SW480 (cell line): ENCODE results near the gene SLC34A2.

Experiments used
- DNase-seq: peaks from one replicate; pipeline ENCODE4 v3.0.0-alpha.2; 2016; ENCODE audit warnings: low spot score

The SLC34A2 gene

DNA sequence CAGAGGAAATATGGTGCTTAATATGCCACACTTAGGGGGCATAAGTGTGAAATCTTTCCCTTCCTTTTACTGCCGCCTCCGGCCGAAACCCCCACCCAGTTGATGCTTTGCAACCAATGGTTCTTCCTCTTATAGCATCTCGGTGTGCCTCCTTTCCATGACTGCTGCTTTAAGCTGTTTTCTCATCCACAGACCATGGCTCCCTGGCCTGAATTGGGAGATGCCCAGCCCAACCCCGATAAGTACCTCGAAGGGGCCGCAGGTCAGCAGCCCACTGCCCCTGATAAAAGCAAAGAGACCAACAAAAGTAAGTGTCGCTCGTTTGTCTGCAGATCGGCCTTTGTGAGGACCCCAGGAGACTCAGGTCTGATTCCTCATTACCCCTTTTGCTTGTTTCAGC, 6.7 kb downstream of the SLC34A2 start:
- DNase-seq: no peak

DNA sequence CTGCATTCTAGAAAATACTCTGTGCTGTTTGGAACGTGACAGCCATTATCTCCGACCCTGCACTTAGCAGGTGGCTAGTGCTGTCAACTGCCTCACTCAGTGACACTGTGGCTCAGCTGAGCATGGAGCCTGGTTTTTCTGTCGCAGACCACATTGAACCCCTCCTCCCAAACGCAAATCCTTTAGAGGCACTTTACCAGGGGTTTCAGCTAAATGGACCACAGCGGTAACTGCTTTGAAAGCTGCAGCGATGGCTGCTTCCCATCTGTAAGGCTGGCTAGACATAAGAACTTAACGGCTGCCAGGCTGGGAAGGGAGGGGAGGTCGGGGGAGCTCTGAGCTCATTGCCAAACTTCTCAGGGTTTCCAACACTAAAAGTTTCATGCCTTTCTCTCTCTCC, 8.1 kb downstream of the SLC34A2 start:
- DNase-seq: no peak

DNA sequence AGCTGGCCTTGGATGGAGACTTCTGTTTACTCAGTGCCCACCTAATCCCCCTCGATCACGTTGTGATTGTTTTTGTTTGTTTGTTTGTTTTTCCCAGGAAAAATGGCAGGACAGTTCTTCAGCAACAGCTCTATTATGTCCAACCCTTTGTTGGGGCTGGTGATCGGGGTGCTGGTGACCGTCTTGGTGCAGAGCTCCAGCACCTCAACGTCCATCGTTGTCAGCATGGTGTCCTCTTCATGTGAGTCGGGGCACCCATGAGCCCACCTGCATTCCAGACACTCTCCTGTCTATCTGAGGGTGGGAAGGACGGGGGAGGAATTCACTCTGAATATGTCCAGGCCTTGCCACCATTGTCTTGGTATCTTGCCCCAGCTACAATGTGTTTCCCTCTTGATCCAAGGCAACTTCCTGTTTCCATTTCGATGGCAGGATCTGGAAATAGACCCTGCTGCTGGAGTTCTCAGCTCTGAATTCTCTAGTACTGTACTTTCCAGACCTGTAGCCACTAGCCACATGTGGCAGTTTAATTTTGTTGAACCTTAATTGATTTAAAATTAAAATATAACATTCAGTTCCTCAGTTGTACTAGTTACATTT, 10.5 kb downstream of the SLC34A2 start:
- no peak for DNase-seq

DNA sequence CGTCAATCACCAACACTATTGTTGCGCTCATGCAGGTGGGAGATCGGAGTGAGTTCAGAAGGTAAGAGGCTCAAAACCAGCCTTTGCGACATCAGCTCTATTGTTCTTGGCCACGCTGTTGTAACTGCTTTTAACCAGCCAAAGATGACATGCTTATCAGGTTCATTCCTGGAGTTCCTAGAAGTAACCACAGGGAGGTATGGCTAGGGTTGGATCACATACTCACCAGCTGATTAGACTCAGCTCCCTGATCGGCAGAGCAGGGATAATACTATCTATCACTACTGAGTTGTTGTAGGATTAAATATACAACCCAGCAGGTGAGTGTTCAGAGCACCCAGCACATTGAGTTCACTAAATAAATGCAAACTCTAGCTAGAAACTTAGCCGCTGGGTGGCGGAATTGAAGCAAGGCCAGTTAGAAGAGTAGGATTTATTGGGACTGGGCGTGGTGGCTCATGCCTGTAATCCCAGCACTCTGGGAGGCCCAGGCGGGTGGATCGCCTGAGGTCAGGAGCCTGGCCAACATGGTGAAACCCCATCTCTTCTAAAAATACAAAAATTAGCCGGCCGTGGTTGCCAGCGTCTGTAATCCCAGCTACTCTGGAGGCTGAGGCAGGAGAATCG, 12.4 kb downstream of the SLC34A2 start:
- no peak for DNase-seq

DNA sequence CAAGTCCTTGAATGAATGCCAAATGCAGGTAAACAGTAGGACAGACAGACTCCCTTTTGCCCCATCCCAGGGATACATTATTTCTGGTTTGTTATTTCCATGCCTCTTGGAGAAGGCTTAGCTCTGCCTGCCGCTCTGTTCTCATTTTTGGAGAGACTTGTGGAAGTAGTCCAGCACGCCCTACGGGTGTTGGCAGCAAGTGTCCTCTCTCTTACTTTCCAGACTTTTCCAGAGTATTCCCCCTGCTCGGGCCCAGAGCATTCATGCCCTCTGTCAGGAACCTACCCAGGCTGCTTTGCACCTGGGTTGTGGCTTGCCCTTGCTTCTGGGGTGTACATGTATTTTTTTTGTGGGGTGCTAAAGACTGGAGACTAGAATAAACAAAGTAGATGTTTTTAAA, 15.3 kb downstream of the SLC34A2 start:
- no peak for DNase-seq

DNA sequence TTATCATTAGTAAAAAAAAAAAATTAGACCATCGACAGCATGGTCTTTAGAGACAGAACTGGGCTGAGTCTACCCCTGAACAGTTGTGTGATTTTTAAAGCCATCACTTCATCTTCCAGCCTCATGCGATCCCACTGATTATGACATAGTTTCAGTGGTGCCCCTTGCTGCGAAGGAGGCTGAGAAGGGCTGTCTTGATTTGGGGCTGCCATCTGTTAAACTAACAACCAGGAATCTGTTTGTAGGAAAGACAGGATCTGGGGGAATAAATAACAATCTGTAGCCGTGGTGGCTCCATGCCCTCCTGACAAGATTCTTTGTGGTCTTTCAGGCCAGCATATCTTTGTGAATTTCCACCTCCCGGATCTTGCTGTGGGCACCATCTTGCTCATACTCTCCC, 17.1 kb downstream of the SLC34A2 start:
- no peak for DNase-seq

DNA sequence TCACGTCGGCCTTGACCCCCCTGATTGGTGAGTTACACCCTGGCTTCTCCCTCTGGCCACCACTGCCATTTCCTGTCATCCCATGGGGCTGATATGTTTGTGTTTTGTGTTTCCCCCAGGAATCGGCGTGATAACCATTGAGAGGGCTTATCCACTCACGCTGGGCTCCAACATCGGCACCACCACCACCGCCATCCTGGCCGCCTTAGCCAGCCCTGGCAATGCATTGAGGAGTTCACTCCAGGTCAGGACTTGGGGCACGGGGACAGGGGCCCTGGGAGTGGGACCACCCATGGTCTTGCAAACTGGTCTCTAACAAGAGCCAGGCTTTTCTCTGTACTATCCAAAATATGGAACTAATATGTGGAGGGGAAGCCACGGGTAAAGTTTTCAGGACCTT, 18.7 kb downstream of the SLC34A2 start:
- no peak for DNase-seq

DNA sequence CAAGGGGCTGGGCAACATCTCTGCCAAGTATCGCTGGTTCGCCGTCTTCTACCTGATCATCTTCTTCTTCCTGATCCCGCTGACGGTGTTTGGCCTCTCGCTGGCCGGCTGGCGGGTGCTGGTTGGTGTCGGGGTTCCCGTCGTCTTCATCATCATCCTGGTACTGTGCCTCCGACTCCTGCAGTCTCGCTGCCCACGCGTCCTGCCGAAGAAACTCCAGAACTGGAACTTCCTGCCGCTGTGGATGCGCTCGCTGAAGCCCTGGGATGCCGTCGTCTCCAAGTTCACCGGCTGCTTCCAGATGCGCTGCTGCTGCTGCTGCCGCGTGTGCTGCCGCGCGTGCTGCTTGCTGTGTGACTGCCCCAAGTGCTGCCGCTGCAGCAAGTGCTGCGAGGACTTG, 20.6 kb downstream of the SLC34A2 start:
- no peak for DNase-seq

DNA sequence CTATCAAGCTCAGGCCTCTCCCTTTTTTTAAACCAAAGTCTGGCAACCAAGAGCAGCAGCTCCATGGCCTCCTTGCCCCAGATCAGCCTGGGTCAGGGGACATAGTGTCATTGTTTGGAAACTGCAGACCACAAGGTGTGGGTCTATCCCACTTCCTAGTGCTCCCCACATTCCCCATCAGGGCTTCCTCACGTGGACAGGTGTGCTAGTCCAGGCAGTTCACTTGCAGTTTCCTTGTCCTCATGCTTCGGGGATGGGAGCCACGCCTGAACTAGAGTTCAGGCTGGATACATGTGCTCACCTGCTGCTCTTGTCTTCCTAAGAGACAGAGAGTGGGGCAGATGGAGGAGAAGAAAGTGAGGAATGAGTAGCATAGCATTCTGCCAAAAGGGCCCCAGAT, 21.5 kb downstream of the SLC34A2 start:
- no peak for DNase-seq

DNA sequence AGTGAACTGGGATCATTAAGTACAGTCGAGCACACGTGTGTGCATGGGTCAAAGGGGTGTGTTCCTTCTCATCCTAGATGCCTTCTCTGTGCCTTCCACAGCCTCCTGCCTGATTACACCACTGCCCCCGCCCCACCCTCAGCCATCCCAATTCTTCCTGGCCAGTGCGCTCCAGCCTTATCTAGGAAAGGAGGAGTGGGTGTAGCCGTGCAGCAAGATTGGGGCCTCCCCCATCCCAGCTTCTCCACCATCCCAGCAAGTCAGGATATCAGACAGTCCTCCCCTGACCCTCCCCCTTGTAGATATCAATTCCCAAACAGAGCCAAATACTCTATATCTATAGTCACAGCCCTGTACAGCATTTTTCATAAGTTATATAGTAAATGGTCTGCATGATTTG, 22.3 kb downstream of the SLC34A2 start:
- DNase-seq: no peak

DNA sequence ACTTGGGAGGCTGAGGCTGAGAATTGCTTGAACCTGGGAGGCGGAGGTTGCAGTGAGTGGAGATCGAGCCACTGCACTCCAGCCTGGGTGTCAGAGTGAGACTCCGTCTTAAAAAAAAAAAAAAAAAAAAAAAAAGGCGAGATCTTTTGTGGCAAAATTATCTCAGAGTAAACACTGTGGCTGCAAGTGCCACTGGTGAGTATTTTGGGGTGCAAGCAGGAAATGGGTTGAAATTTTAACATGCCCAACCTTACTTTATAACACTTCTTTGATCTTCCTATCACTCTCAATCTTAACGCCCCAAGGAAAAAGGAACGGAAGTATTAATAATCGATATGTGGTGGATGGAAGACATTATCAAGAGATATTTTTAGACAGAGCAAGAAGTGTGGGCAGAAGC, 32.1 kb downstream of the SLC34A2 start:
- no peak for DNase-seq

DNA sequence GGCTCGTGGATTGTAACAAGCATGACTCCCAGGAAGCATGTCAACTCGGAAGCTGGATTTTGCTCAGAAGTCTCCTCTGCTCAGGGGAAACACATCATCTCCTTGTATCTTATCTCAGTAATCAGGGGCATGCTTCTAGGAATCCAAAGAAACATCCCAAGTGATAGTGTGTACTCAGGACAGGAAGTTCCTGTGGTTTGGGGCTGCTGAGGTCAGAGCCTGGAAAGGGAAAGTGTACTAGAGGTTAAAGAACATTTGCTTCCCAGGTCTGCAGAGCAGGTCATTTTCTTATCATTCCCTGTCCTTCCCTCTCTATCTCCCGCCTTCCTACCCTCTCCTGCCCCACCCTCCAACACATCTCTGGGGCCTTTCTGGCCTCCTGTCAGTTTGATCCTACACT, 38.8 kb downstream of the SLC34A2 start:
- DNase-seq: peak; percentile 20

DNA sequence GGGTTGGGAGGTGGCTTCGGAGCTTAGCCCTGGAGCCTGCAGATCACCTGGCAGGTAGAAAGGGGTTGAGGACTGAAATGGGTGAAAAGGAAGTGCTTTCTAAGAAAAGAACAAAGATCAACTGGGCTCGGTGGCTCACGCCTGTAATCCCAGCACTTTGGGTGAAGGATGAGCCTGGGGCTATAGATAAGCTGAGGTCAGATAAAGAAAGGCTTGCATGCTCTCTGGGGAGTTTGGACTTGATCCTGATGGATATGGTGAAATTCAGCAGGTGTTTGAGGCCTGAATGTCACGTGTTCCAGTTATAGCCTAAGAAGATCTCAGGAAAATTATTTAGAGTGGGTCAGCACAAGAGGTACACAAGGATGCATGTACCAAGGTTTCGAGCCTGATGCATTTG, 40.8 kb downstream of the SLC34A2 start:
- no peak for DNase-seq

DNA sequence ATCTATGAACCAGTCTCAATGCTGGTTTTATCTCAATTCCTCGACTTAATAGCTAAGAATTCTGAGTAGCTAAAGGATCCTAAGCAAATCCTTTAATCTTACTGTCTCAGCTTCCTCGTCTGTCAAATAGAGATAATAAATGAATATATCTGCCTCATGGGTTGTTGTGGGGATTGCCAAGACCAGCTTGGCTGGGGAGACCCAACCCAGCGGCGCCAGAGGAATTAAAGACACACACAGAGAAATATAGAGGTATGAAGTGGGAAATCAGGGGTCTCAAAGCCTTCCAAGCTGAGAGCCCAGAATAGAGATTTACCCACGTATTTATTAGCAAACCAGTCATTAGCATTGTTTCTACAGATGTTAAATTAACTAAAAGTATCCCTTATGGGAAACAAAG, 41.9 kb downstream of the SLC34A2 start:
- no peak for DNase-seq

DNA sequence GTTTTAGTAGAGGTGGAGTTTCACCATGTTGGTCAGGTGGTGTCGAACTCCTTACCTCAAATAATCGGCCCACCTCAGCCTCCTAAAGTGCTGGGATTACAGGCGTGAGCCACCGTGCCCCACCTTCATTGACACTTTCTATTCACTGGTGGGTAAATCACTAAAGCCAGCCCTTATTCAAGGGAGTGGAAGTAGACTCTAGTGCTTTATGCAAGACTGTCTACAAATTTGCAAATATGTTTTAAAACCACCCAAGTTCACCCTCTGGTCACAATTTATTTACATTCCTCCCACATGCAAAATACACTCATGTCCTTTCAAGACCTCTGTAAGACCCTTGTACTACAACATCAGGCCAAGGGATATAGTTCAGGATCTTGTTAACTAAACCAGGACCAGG, 45.0 kb downstream of the SLC34A2 start:
- DNase-seq: no peak

DNA sequence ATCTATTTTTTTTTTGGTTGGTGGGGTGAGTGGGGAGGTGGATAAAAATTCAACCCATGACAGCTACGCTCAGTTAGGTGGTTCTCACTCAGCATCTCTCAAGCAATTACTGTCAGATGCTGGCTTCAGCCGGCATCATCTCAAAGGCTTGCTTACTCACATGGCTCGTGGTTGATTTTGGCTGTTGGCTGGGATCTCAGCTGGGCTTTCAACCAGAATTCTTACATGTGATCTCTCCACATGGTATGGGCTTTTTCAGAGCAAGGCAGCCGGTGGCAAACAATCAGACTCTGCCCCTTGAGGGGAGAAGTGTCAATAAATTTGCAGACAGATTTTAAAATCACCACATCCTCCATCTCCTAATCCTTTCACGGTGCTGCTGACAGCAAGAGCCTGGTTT, 47.2 kb downstream of the SLC34A2 start:
- DNase-seq: no peak

DNA sequence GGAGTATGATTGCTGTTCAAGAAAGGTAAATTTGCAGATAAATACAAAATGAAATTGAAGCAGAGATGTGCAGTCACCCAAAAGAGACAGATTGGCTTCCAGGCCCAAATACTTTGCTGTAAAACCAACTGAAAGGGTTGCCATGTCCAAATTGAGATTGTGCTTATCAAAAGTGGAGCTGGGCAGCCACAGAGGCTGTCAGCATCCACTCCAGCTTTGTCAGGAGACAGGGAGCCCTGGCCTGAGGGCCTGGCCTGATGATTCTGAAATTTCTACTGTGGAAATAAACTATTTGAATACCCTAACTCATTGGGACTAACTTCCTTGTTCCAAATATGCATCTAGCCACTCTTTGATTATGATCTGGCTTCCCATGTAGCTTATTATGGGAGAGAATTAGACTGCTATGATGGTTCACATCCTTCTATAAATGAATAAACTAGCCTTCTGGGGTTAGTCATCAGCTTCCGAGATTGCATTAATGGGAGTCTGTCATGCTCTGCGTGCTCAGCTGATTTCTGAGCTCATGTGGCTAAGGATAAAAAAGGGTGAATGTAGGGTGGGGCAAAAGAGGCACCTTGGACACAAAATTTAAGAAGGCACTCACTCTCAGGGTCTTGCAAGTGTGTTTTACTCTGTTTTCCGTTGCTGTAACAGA, 48.2 kb downstream of the SLC34A2 start:
- DNase-seq: no peak

DNA sequence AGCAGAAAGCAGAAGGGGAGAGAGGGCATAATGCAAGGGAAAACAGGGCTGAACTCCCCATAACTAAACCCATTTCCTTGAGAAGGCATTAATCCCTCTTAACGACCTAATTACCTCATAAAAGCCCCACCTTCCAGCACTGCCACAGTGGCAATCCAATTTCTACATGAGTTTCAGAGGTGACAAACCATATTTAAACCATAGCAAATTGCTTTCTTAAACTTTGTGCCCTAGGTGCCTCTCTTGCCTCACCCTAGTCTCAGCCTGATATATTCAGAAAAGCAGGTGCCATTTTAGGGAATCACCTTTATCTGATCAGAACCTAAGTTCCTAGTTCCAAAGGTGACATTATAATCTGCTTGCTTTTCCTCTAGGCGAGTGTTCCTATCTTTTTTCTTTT, 48.9 kb downstream of the SLC34A2 start:
- DNase-seq: no peak

DNA sequence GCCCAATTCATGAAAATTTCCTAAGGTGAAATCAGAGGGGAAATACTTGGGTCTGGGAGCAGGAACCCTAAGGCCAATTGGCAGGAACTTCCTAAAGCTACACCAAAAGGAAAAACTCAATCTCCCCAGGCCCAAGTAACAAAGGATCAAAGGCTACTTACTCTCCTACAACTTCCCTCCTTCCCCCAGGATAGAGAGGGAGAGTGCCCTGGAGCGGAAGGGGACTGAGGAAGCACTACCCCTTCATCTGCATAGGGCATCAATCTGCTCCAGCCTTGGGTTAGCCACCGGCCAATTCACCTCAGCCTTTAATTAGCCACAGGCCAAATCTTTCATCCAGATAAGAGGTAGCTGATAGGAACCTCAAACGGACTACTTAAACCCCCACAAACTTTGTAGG, 55.0 kb downstream of the SLC34A2 start:
- no peak for DNase-seq

DNA sequence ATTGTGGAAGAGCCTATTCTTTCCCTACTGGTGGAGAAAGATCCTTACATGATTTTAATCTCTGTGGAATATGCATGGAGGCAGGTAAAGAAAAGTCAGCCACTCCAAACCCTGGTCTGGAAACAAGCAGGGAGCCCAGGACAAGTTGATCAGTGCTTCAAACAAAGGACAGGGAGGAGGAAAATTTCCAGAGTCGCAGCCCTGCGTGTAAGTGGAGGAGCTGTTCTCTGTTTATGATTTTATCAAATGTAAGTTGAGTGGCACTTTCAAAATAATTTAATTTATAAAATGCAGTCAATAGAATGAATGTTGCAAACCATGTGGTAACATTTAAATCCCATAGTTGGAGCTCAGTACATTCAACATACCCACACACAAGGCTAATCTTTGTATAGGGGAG, 57.0 kb downstream of the SLC34A2 start:
- no peak for DNase-seq

DNA sequence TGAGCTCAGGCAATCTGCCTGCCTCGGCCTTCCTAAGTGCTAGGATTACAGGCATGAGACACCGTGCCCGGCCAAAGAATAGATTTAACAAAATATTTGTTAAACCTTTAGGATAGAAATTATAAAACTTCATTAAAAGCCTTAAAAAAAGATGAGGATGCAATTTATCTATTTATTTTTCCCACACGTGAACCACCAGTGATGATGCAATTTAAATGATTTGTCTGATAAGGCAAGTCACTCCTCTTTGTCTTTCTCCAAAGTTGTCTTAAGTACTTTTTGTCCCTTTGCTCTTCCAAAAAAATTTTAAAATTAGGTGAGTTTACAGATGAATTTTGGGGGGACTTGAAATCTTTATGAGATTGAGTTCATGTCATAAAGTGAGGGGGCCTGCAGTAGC, 58.2 kb downstream of the SLC34A2 start:
- no peak for DNase-seq

DNA sequence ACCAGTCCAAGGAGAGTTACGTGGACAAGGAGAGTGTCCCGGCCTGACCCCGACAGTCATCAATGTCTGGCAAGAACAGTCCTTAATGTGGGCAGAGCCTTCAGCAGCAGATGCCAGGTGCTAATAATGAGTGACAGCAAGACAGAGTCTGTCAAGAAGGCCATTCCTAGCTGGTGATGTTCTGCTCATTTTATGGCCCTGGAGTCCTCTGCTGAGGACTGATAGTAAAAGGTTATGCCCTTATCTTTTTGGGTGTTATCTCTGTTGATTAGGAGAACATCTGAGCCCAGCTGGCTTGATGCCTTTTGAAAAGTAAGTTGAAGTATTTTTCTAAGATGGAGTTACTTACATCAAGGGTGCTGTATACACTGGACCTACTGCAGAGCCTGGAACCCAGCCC, 67.3 kb downstream of the SLC34A2 start:
- DNase-seq: no peak

DNA sequence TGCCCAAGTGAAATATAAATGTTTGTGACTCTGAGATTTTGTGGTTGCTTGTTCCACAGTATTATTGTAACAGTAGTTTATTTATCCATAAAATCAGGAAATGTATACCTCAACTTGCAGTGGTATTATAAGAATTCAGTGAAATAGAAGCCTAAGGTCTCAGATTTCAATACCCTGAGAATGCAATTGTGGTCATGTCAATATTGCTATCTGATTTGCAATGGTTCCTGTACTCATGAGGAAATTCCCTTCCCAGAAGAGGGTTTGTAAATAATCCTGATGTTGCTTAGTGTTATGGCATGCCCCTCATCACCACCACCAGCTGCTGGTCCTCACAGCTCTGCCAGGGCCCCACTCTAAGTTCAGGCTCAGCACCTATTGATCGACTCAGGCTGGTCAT, 67.8 kb downstream of the SLC34A2 start:
- no peak for DNase-seq

DNA sequence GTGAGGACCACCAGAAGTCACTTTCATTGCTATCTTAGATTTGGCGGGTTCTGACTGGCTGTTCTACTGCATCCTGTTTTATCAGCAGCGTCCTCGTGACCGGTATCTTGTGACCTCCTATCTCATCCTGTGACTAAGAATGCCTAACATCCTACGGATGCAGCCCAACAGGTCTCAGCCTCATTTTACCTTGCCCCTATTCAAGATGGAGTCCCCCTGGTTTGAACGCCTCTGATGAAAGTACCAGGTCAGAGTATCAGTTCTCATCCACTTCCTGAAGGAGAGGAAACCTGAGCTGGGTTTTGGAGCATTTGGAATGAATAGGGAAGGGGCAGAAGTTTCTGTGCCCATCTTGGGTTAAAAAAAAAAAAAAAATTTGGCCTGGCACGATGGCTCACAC, 70.2 kb downstream of the SLC34A2 start:
- DNase-seq: no peak
